Gastrocnemius medialis (tissue), 4 donors: ENCODE measurements around the gene PLEKHA4. TPM values are rescaled to one million over a fixed set of nuclear protein-coding genes. Genes with fewer than 3 reads are reported as not detected.
"Not testable (repeated sequence)": the region's sequence is repeated elsewhere in the genome, so short reads cannot be mapped to it uniquely, and the experiment has no call there.

ENCODE experiments used
- ATAC-seq, 2 donors: fragments of 150-250 bp; one replicate each; pipeline ENCODE4 v1.9.1; 2016
- DNase-seq, 2 donors: peaks; one replicate each; pipeline ENCODE4 v3.0.0-alpha.2; 2019
- H3K27ac ChIP-seq, 4 donors: fragments of 200-600 bp; sonication (generic); 1 replicate in 1 of 4; 2 replicates in 3 of 4; pipeline ENCODE4 v1.5.1; 2016 to 2018; ENCODE audit warnings: mild to moderate bottlenecking in 2 of 4, moderate library complexity in 1 of 4
- H3K27me3 ChIP-seq, 3 donors: fragments of 200-600 bp; sonication (generic) in 2 of 3; 1 replicate in 1 of 3; 2 replicates in 2 of 3; pipeline versions ENCODE4 v1.5.1 to v1.6.0; 2016 to 2019; ENCODE audit warnings: mild to moderate bottlenecking in 1 of 3, moderate library complexity in 1 of 3
- H3K36me3 ChIP-seq, 2 donors: fragments of 200-600 bp; sonication (generic) in 1 of 2; one replicate each; pipeline ENCODE4 v1.5.1; 2017 to 2018
- H3K4me1 ChIP-seq, 2 donors: fragments of 200-600 bp; sonication (generic) in 1 of 2; one replicate each; pipeline ENCODE4 v1.5.1; 2016 to 2017; ENCODE audit warnings: mild to moderate bottlenecking in 2 of 2
- H3K4me3 ChIP-seq, 4 donors: fragments of 200-600 bp; sonication (generic) in 3 of 4; 1 replicate in 1 of 4; 2 replicates in 3 of 4; pipeline ENCODE4 v1.5.1; 2016 to 2019; ENCODE audit warnings: mild to moderate bottlenecking in 2 of 4
- H3K9me3 ChIP-seq, 3 donors: fragments of 200-600 bp; sonication (generic) in 2 of 3; 1 replicate in 1 of 3; 2 replicates in 2 of 3; pipeline ENCODE4 v1.5.1; 2016 to 2019
- CTCF ChIP-seq, 5 experiments: fragments of 450-650 bp in 3 of 5; fragments of 200-600 bp in 2 of 5; sonication (generic) in 2 of 5; IDR thresholded peaks in 4 of 5; conservative IDR thresholded peaks in 1 of 5; 1 replicate in 4 of 5; 2 replicates in 1 of 5; pipeline ENCODE4 v1.5.1; 2016 to 2019; ENCODE audit warnings: antibody characterized with exemption in 5 of 5, mild to moderate bottlenecking in 3 of 5, moderate library complexity in 3 of 5
- POLR2A ChIP-seq, 2 donors: fragments of 450-650 bp; IDR thresholded peaks; one replicate each; pipeline ENCODE4 v1.6.1; 2017; ENCODE audit warnings: antibody characterized with exemption in 2 of 2, mild to moderate bottlenecking in 2 of 2, moderate library complexity in 2 of 2
- in situ Hi-C, 4 donors: fragments of 200-750 bp; cut with MboI; loops; one replicate each; pipeline versions ENCODE4 v1.15.0 to v1.8.0; 2017; ENCODE audit warnings: low sequenced_read_pairs in 4 of 4
- intact Hi-C: fragments of 100-400 bp; cut with DNase I; formaldehyde crosslinking; loops from one replicate; pipeline ENCODE4 v1.15.1; 2023; ENCODE audit warnings: low total_unique reads
- total RNA-seq, 4 donors: library from RNA; depleted of rRNA; stranded (reverse); fragments of >200 nt; gene quantifications; one replicate each; pipeline versions ENCODE4 v1.1.0 to v1.2.3, GENCODE V29; 2016

The PLEKHA4 gene
- total RNA-seq, 4 donors from 2014 or later: 3.4 to 9.7 (median 6.3) TPM

- Histone ChIP-seq H3K4me1 (peaks cover 16 to 22% of the 10 kb centered on the region in 2 donors), H3K4me3 (no peak overlapping the region), H3K9me3 (no peaks in the 10 kb centered on the region), H3K36me3 (no peaks in the 10 kb centered on the region), H3K27me3 (no peaks in the 10 kb centered on the region), H3K27ac (peak overlapping the region in 2 of 4 donors; percentile 12 to 76)
- in situ Hi-C loops (no loop called here), intact Hi-C loops (no loop called here)
- no peak for DNase-seq
- TF ChIP-seq POLR2A (IDR thresholded peaks at IDR 0.05): no peak
- no peak for ATAC-seq
Observed at GRCh38 chr19:48897181-48897580, 28.8 kb upstream of the PLEKHA4 start.

GRCh38 chr19:48896191-48896720 is 27.8 kb upstream of the PLEKHA4 start:
- peak overlapping the region; percentile 22 to 51 (median 32) for H3K4me3 ChIP-seq
- H3K9me3 ChIP-seq: no peaks in the 10 kb centered on the region
- ATAC-seq (no peak), DNase-seq (peak in 1 of 2 donors; percentile 46)
- intact Hi-C loops: no loop called here
- H3K4me1 ChIP-seq: peaks cover 7 to 12% of the 10 kb centered on the region in 2 donors
- H3K27ac ChIP-seq: peak overlapping the region; percentile 14 to 76 (median 54)
- no peaks in the 10 kb centered on the region for H3K36me3 ChIP-seq
- H3K27me3 ChIP-seq: no peaks in the 10 kb centered on the region
- TF ChIP-seq CTCF (IDR thresholded peaks at IDR 0.05 in 4 of 5, conservative IDR thresholded peaks at IDR 0.05 in 1 of 5): no peak
- TF ChIP-seq POLR2A (IDR thresholded peaks at IDR 0.05): no peak
- in situ Hi-C loops: no loop called here

GRCh38 chr19:48895226-48895625 is 26.8 kb upstream of the PLEKHA4 start:
- Histone ChIP-seq H3K27me3 (no peaks in the 10 kb centered on the region), H3K4me3 (peak overlapping the region in 2 of 4 donors; percentile 41 to 51), H3K27ac (peak overlapping the region in 1 of 4 donors; percentile 18), H3K36me3 (no peaks in the 10 kb centered on the region), H3K9me3 (no peaks in the 10 kb centered on the region), H3K4me1 (peaks cover 0 to 6% of the 10 kb centered on the region in 2 donors)
- intact Hi-C loops: no loop called here
- DNase-seq: no peak
- in situ Hi-C loops: no loop called here
- TF ChIP-seq CTCF (IDR thresholded peaks at IDR 0.05 in 4 of 5, conservative IDR thresholded peaks at IDR 0.05 in 1 of 5) (no peak), POLR2A (IDR thresholded peaks at IDR 0.05) (no peak)
- no peak for ATAC-seq

DNA sequence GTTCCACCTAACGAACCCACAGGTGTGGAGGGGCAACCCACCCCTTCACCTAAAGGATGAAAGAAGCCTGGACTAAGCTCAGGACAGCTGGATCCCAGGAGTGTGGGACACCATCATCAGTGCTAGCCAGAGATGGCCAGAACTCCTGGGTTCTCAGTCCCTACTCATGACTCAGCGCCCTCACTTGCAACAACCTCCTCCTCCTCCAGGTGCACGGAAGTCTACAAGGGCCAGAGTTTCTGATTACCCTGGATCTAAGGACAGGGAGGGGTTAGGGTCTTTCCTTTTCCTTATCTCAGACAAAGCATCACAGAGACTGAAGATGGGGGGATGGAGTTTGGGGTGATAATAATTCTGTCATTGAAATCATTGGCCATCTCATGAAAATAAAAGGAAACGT is 22.1 kb upstream of the PLEKHA4 start:
- ATAC-seq (no peak), DNase-seq (no peak)
- Histone ChIP-seq H3K9me3 (no peaks in the 10 kb centered on the region), H3K27me3 (no peaks in the 10 kb centered on the region), H3K4me1 (no peaks in the 10 kb centered on the region), H3K27ac (no peak overlapping the region), H3K36me3 (no peaks in the 10 kb centered on the region), H3K4me3 (no peak overlapping the region)
- intact Hi-C loops (no loop called here), in situ Hi-C loops (no loop called here)
- TF ChIP-seq POLR2A (IDR thresholded peaks at IDR 0.05) (no peak), CTCF (IDR thresholded peaks at IDR 0.05 in 4 of 5, conservative IDR thresholded peaks at IDR 0.05 in 1 of 5) (no peak)

GRCh38 chr19:48889496-48889895 is 21.1 kb upstream of the PLEKHA4 start:
- ATAC-seq, in situ Hi-C loops, intact Hi-C loops, DNase-seq, H3K27me3 ChIP-seq, H3K4me3 ChIP-seq, H3K4me1 ChIP-seq, H3K27ac ChIP-seq, H3K9me3 ChIP-seq, H3K36me3 ChIP-seq: not testable (repeated sequence)
